Hepatocyte (in vitro differentiated cells): ENCODE measurements around the gene FARP1. TPM values are rescaled to one million over a fixed set of nuclear protein-coding genes. Genes with fewer than 3 reads are reported as not detected.

ENCODE experiments used
- DNase-seq: peaks from one replicate; pipeline ENCODE4 v3.0.0-alpha.2; 2016; ENCODE audit warnings: low spot score
- H2AFZ ChIP-seq: fragments of 200-600 bp; sonication (generic); 2 replicates; pipeline ENCODE4 v1.6.0; 2016; ENCODE audit warnings: antibody characterized with exemption, mild to moderate bottlenecking
- H3K27ac ChIP-seq: fragments of 200-600 bp; sonication (generic); 2 replicates; pipeline ENCODE4 v1.5.1; 2016; ENCODE audit warnings: mild to moderate bottlenecking
- H3K27me3 ChIP-seq: fragments of 200-600 bp; sonication (generic); 2 replicates; pipeline ENCODE4 v1.6.1; 2016
- H3K36me3 ChIP-seq: fragments of 200-600 bp; sonication (generic); replicated peaks from 2 replicates; pipeline ENCODE4 v1.5.1; 2016; ENCODE audit warnings: low read depth; ENCODE audit not compliant: insufficient read depth
- H3K4me1 ChIP-seq: fragments of 200-600 bp; sonication (generic); 2 replicates; pipeline ENCODE4 v1.5.1; 2016; ENCODE audit warnings: mild to moderate bottlenecking, moderate library complexity; ENCODE audit not compliant: insufficient read depth
- H3K4me2 ChIP-seq: fragments of 200-600 bp; sonication (generic); 2 replicates; pipeline ENCODE4 v1.6.0; 2016
- H3K4me3 ChIP-seq: fragments of 200-600 bp; sonication (generic); 2 replicates; pipeline ENCODE4 v1.5.1; 2016; ENCODE audit warnings: mild to moderate bottlenecking
- H3K79me2 ChIP-seq: fragments of 200-600 bp; sonication (generic); 2 replicates; pipeline ENCODE4 v1.6.0; 2017; ENCODE audit warnings: mild to moderate bottlenecking
- H3K9me2 ChIP-seq: fragments of 200-600 bp; sonication (generic); replicated peaks from 2 replicates; pipeline ENCODE4 v1.6.0; 2017; ENCODE audit warnings: mild to moderate bottlenecking; ENCODE audit not compliant: insufficient read depth
- H3K9me3 ChIP-seq: fragments of 200-600 bp; sonication (generic); 2 replicates; pipeline ENCODE4 v1.5.1; 2016; ENCODE audit warnings: low read depth, mild to moderate bottlenecking
- H4K20me1 ChIP-seq: fragments of 200-600 bp; sonication (generic); 2 replicates; pipeline ENCODE4 v1.6.0; 2016; ENCODE audit warnings: mild to moderate bottlenecking; ENCODE audit not compliant: insufficient read depth, poor library complexity, severe bottlenecking
- CTCF ChIP-seq: fragments of 200-600 bp; sonication (generic); IDR thresholded peaks from 2 replicates; pipeline ENCODE4 v1.5.1; 2016; ENCODE audit warnings: antibody characterized with exemption, mild to moderate bottlenecking; ENCODE audit not compliant: poor library complexity
- EZH2 ChIP-seq: fragments of 200-600 bp; sonication (generic); IDR thresholded peaks from 2 replicates; pipeline ENCODE4 v1.6.1; 2016; ENCODE audit warnings: antibody characterized with exemption, mild to moderate bottlenecking, borderline replicate concordance
- EZH2phosphoT487 ChIP-seq: fragments of 200-600 bp; sonication (generic); IDR thresholded peaks from one replicate; pipeline ENCODE4 v1.6.1; 2018; ENCODE audit warnings: antibody characterized with exemption, mild to moderate bottlenecking, low read depth, moderate library complexity; ENCODE audit not compliant: unreplicated experiment, severe bottlenecking
- WGBS: methylation state at CpG from one replicate; pipeline ENCODE4 v1.1.6; 2016; ENCODE audit warnings: low lambda C conversion rate; ENCODE audit errors: missing lambda C conversion rate; 5-methylcytosine and 5-hydroxymethylcytosine counted together
- polyA plus RNA-seq: library from polyadenylated mRNA; unstranded; fragments of >200 nt; fragmentation: Nextera tagmentation; extraction: Ambion mirVana; gene quantifications from 2 replicates; pipeline ENCODE4 v1.2.1, GENCODE V29; 2016
- total RNA-seq: library from RNA; depleted of rRNA; stranded (reverse); fragments of >200 nt; gene quantifications from 2 replicates; pipeline ENCODE4 v1.2.3, GENCODE V29; 2014

Gene FARP1
- total RNA-seq (29.0 and 35.5 TPM in 2 replicates), polyA plus RNA-seq (68.7 and 74.7 TPM in 2 replicates)

- Histone ChIP-seq H3K36me3 (no peaks in the 10 kb centered on the region), H3K9me3 (no peaks in the 10 kb centered on the region), H3K4me1 (peaks cover 36% of the 10 kb centered on the region), H3K9me2 (no peaks in the 10 kb centered on the region), H4K20me1 (peaks cover 21% of the 10 kb centered on the region), H3K27ac (peak within 1 kb of the TSS; percentile 92), H3K4me3 (peak within 1 kb of the TSS; percentile 92), H3K27me3 (no peaks in the 10 kb centered on the region), H3K79me2 (peaks cover 36% of the 10 kb centered on the region), H2AFZ (peak within 1 kb of the TSS; percentile 99), H3K4me2 (peak within 1 kb of the TSS; percentile 99)
- WGBS, result 2% methylated on average over 43 of the region's 98 CpGs
- peak; percentile 95 for DNase-seq
- TF ChIP-seq CTCF (peak; percentile 35), EZH2 (no peak)
These were observed at the start of gene FARP1 for GRCh38 chr13:98142380-98143156. FARP1 (plus strand) TSS chr13:98143094; CDS start chr13:98213243, 70,149 bp downstream.

GRCh38 chr13:98094678-98095266 lies 48.1 kb upstream of the FARP1 start:
- Histone ChIP-seq H3K4me3 (no peak overlapping the region), H2AFZ (no peak overlapping the region), H3K4me2 (no peak overlapping the region), H3K9me2 (no peaks in the 10 kb centered on the region), H3K79me2 (no peaks in the 10 kb centered on the region), H3K27ac (no peak overlapping the region), H4K20me1 (no peaks in the 10 kb centered on the region), H3K27me3 (no peaks in the 10 kb centered on the region), H3K9me3 (no peaks in the 10 kb centered on the region), H3K36me3 (no peaks in the 10 kb centered on the region), H3K4me1 (no peaks in the 10 kb centered on the region)
- WGBS, result 90% methylated on average over 6 of the region's 6 CpGs
- DNase-seq, result no peak
- TF ChIP-seq CTCF, result no peak
- no peak for TF ChIP-seq EZH2phosphoT487

- H3K36me3 ChIP-seq, result no peaks in the 10 kb centered on the region
- H3K9me3 ChIP-seq, result no peaks in the 10 kb centered on the region
- no peaks in the 10 kb centered on the region for H3K27me3 ChIP-seq
- no peak overlapping the region for H3K27ac ChIP-seq
- no peaks in the 10 kb centered on the region for H3K79me2 ChIP-seq
- no peaks in the 10 kb centered on the region for H4K20me1 ChIP-seq
- no peak overlapping the region for H2AFZ ChIP-seq
- WGBS, result 40% methylated on average over 5 of the region's 5 CpGs
- H3K4me3 ChIP-seq, result no peak overlapping the region
- H3K4me1 ChIP-seq, result no peaks in the 10 kb centered on the region
- DNase-seq, result no peak
- H3K4me2 ChIP-seq, result no peak overlapping the region
- TF ChIP-seq EZH2 (no peak), EZH2phosphoT487 (no peak), CTCF (no peak)
- H3K9me2 ChIP-seq, result no peaks in the 10 kb centered on the region
These were observed 46.8 kb upstream of the FARP1 start for GRCh38 chr13:98096059-98096458.
